CD1c-positive myeloid dendritic cell (primary cell): ENCODE measurements around the gene ACSBG1.
"Not testable (repeated sequence)": the region's sequence is repeated elsewhere in the genome, so short reads cannot be mapped to it uniquely, and the experiment has no call there.

ENCODE experiments used
- DNase-seq: peaks from one replicate; pipeline ENCODE4 v3.0.0-alpha.2; 2016; ENCODE audit errors: extremely low spot score

The ACSBG1 gene

GRCh38 chr15:78251136-78251535, 16.8 kb upstream of the ACSBG1 start:
- no peak for DNase-seq

GRCh38 chr15:78249131-78249530, 14.8 kb upstream of the ACSBG1 start:
- DNase-seq, result no peak

GRCh38 chr15:78247911-78248310, 13.5 kb upstream of the ACSBG1 start:
- no peak for DNase-seq

DNA sequence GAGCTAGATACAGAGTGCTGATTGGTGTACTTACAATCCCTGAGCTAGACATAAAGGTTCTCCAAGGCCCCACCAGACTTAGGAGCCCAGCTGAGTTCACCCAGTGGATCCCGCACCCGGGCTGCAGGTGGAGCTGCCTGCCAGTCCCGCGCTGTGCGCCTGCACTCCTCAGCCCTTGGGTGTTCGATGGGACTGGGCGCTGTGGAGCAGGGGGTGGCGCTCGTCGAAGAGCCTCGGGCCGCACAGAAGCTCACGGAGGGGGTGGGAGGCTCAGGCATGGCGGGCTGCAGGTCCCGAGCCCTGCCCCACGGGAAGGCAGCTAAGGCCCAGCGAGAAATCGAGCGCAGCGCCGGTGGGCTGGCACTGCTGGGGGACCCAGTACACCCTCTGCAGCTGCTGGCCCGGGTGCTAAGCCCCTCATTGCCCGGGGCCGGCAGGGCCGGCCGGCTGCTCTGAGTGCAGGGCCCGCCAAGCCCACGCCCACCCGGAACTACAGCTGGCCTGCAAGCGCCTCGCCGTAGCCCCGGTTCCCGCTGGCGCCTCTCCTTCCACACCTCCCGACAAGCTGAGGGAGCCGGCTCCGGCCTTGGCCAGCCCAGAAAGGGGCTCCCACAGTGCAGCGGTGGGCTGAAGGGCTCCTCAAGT, 11.7 kb upstream of the ACSBG1 start:
- not testable (repeated sequence) for DNase-seq

DNA sequence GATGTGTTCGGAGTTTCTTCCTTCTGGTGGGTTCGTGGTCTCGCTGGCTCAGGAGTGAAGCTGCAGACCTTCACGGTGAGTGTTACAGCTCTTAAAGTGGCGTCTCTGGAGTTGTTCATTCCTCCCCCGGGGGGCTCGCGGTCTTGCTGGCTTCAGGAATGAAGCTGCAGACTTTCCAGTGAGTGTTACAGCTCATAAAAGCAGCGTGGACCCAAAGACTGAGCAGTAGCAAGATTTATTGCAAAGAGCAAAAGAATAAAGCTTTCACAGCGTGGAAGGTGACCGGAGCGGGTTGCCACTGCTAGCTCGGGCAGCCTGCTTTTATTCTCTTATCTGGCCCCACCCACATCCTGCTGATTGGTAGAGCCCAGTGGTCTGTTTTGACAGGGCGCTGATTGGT, 11.0 kb upstream of the ACSBG1 start:
- DNase-seq, result not testable (repeated sequence)

GRCh38 chr15:78244893-78245292, 10.5 kb upstream of the ACSBG1 start:
- DNase-seq, result no peak

DNA sequence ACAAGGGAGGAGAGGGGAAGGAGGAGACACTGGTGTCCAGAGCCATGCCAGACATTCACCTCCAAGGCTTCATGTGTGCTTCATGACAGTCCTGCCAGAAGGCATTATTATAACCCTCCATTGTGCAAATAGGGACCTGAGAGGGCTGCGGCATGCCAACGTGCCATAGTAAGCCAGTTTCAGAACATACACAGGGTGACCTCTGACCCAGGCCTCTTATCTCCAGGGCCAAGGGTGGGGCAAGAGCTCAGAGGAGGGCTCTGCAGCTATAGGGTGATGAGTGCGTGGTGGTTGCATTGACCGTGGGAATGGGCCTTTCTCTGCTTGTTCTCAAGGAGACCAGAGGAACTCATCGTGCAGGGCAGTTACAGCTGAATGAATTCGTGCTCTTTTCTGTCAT, 9.7 kb upstream of the ACSBG1 start:
- DNase-seq, result no peak

- no peak for DNase-seq
These were observed 9.2 kb upstream of the ACSBG1 start for GRCh38 chr15:78243491-78243941.

GRCh38 chr15:78243058-78243457, 8.7 kb upstream of the ACSBG1 start:
- no peak for DNase-seq

- DNase-seq, result peak; percentile 45
These were observed 7.8 kb upstream of the ACSBG1 start for GRCh38 chr15:78242128-78242527.

DNA sequence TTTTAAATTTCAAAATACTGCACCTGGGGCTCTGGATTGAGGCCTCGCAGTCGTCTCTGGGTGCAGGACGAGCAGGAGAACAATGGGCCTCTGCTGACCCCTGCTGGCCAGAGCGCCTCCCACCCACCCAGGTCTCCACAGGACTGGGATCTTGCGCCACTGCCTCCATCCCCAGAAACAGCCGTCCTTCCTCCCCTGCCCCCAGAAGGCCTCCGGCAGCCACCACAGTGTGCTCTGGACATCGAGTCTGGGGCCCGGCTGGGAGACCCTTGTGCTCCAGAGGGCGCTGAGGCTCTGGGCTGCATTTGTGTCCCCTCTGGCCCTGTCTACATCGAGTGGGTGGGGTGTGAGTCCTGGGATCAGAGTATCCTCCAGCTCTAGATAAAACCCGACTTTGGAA, 6.7 kb upstream of the ACSBG1 start:
- DNase-seq, result peak; percentile 81

- DNase-seq, result no peak
These were observed 5.4 kb upstream of the ACSBG1 start for GRCh38 chr15:78239811-78240210.

DNA sequence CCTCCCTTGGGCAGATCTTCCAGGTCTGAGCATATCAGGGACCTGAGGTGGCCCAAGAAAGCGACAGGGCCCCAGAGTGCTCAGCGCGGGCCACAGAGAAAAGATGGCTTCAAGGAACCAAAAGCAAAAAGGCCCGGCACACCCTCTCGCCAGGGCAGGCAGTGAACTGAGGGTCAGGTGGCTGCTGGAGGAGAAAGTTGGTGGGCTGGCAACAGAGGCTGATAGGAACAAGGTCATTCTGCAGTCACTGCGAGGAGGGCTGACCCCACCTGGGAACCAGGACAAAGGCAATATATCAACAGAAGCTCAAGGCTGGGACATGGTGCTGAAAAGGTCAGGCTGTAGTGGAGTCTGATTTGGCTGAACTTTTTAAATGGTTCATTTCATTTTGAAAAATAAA, 2.8 kb upstream of the ACSBG1 start:
- no peak for DNase-seq

DNA sequence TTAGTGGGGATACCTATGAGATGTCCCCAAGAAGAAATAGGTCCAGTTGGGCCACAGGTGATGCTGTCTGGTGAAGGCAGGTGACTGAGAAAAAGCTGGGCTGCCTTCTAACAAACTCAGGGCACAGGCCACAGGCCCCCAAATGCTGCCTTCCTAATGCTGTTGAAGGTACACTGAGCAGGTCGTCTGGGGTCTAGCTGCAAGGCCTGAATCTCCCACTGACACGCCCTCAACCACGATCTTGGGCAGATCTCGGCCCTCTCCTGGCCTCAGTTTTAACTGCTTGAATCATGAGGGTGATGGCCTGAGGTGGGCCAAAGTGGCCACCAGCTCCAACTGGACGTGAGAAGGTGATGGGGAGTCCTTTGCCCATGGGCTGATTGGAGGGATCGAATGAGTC, 2.1 kb upstream of the ACSBG1 start:
- no peak for DNase-seq

- no peak for DNase-seq
These were observed 869 bp downstream of the ACSBG1 start for GRCh38 chr15:78233496-78233895.

DNA sequence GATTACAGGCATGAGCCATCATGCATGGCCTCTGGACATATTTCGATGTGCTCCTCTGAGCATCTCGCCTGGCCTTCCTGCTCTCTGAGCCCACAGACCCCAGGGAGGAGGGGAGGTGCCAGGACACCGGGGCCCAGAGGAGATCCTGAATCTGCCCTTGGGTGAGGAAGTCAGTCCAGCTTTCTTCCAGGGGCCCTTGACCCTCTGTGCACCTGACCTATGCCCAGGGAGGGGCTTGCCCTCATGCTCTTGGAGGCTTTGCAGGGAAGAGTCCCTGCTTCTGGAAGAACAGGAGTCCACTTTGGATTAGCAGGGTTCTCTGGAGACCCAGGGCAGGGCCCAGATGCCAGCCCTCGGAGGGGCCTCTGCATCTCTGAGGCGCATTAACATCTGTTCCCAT, 1.4 kb downstream of the ACSBG1 start:
- no peak for DNase-seq

DNA sequence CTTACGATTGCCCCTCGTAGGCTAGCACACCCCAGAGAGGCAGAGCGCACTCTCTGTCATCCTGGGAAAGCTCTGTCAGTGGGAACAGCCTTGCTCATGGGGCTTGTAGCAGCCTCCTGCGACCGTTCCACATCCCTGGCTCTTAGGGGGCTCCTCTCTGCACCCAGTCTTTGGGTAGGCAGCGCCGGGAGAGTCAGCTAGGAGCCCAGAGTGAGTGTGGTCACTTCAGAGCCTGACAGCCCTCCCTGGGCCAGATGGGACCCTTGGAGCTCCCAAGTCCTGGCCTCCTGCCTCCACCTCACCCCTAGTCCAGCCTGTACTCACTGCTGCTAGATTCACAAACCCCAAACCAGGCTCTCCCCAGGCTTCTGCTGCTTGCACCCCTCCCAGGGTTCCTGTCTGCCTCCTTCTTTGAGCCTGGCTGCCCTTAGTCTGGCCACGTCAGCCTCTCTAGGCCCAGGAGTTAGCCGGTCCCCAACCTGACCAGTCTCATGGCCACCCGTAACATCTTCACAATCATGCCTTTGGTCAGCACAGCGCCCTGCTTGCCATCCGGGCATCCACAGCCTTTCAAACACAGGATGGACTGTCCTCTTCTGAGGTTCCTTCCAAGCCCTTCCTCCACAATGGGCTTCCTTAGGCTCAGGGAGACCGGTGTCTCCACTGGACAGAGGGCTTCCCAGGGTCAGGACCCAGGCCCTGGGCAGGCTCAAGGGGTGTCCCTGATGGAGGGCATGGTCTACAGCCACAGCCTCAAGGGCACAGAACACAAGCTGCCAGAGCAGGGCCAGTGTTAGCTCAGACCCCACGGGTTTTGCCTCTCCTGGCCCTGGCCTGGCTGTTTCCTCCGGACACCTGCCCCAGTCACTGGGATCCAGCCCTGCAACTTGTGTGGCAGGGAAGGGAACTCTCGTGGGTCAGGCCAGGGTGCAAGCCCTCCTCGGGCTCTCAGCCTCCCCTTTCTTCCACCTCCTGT, 4.6 kb downstream of the ACSBG1 start:
- no peak for DNase-seq

- DNase-seq, result no peak
These were observed 5.9 kb downstream of the ACSBG1 start for GRCh38 chr15:78228356-78228996.

- DNase-seq, result no peak
These were observed 8.4 kb downstream of the ACSBG1 start for GRCh38 chr15:78225783-78226541.

- no peak for DNase-seq
These were observed 10.3 kb downstream of the ACSBG1 start for GRCh38 chr15:78224023-78224411.

- DNase-seq, result no peak
These were observed 10.9 kb downstream of the ACSBG1 start for GRCh38 chr15:78223396-78224022.
